ENCODE results near the gene TDRD9.
"Not testable (repeated sequence)": the region's sequence is repeated elsewhere in the genome, so short reads cannot be mapped to it uniquely, and the experiment has no call there.

Gene TDRD9

GRCh38 chr14:103980623-103981238 is 52.5 kb downstream of the TDRD9 start:
- not testable (repeated sequence) for DNase-seq (ENCODE audit: low read depth)

DNA sequence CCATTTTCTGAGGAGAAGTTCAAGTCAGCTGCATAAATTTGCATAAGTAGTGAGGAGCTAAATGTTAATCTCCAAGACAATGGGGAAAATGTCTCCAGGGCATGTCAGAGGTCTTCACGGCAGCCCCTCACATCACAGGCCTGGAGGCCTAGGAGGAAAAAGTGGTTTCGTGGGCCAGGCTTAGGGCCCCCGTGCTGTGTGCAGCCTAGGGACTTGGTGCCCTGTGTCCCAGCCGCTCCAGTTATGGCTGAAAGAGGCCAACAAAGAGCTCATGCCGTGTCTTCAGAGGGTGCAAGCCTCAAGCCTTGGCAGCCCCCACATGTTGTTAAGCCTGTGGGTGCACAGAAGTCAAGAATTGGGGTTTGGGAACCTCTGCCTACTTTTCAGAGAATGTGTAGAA is 55.9 kb downstream of the TDRD9 start:
- no peak for DNase-seq (ENCODE audit: low read depth)

GRCh38 chr14:103989034-103989433 is 60.8 kb downstream of the TDRD9 start:
- DNase-seq (ENCODE audit: low read depth) = no peak

GRCh38 chr14:103989964-103990363 is 61.7 kb downstream of the TDRD9 start:
- DNase-seq (ENCODE audit: low read depth) = no peak

DNA sequence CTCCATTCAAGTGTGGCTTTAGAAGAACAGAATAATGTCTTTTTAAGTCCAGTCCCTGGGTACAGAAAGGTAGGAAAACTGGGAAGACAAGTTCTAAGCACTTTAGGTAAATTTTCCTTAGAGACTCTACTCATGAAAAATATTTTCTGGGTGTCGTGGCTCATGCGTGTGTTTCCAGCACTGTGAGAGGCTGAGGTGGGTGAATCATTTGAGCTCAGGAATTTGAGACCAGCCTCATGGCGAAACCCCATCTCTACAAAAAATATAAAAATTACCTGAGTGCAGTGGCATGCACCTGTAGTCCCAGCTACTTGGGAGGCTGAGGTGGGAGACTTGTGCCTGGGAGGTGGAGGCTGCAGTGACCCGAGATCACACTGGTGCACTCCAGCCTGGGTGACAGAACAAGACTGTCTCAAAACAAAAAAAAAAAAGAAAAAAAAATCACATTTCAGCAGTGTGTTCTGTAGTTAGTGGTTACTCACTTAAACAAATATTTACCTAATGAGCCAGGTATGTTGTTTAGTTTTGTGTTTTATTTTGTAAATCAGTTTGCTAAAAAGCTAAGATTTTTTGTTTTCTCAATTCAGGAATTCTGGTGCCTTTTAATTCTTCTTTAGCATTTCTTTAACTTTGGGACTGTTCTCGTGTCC is 66.4 kb downstream of the TDRD9 start:
- DNase-seq (ENCODE audit: low read depth) = no peak

GRCh38 chr14:103995876-103996275 is 67.6 kb downstream of the TDRD9 start:
- no peak for DNase-seq (ENCODE audit: low read depth)

DNA sequence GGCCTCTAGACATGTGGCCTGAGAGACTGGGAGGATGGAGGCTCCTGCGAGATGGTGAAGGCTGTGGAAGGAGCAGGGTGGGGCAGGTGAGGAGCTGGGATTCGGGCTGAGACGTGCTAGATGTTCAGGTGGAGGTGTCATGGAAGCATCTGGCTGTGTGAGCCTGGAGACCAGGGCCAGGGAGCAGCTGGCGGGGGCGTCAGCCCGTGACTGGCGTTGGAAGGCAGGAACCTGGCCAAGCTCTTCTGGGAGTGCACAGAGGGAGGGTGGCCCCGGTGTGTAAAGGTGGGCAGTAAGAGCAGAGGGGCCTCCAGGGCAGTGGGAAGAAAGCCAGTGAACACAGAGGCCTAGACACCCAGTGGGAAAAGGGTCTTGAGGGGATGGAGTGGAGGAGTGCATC is 69.1 kb downstream of the TDRD9 start:
- no peak for DNase-seq (ENCODE audit: low read depth)

DNA sequence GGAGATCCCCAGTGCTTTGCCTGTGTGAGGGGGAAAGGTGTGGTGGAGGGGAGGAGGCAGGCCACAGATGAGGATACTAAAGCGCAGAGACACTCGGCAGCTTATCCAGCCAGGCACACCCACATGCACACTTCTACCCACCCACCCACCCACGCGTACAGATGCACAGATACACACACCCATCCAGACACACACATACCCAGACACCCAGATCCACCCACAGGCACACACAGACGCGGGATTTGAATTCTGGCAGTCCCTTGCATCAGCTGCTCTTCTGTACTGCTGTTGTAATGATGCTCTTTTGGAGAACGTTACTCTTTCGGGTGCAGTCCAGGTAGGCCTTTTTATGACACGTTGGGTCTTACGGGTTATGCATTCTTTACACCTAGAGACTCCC is 69.8 kb downstream of the TDRD9 start:
- DNase-seq (ENCODE audit: low read depth) = no peak

DNA sequence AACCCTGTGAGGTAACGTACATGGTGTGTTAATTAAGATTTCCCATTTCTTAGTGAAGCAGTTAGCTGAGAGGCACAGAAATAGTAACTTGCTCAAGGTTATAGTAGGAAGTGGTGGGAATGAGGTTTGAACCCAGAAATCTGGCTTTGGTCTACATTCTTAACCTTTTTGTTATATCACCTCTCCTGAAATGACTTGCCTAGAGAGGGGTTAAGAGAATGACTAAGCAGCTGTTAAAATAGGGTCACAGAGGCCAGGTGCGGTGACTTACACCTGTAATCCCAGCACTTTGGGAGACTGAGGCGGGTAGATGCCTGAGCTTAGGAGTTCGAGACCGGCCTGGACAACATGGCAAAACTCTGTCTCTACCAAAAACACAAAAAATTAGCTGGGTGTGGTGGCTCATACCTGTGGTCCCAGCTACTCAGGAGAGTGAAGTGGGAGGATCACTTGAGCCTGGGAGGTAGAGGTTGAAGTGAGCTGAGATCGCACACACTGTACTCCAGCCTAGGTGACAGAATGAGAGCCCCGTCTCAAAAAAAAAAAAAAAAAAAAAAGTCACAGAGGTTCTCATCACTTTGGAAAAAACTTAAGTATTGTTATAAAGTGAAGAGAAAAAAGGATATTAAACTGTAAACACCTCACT is 71.7 kb downstream of the TDRD9 start:
- no peak for DNase-seq (ENCODE audit: low read depth)

- DNase-seq (ENCODE audit: low read depth) = no peak
These were observed 72.7 kb downstream of the TDRD9 start for GRCh38 chr14:104001003-104001402.

- DNase-seq (ENCODE audit: low read depth) = no peak
These were observed 75.4 kb downstream of the TDRD9 start for GRCh38 chr14:104003616-104004015.

DNA sequence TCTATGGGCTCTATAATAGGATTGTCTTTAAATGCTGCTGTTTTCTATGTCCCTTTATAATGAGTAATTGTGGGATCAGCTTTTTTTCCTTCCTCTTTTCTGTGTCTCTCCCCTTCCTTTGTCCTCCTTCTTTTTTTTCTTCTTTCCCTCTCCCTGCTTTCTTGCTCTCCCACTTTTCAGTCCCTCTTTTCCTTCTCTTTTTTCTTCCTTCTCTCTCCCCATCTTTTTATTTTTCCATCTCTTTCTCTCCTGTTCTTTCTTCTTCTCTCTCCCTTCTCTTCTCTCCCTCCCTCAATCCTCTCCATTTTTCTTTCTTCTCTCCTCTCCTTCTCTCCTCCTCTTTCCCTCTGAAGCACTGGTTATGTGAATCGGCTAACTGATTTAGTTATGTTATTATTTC is 76.6 kb downstream of the TDRD9 start:
- no peak for DNase-seq (ENCODE audit: low read depth)

- DNase-seq (ENCODE audit: low read depth) = no peak
These were observed 77.2 kb downstream of the TDRD9 start for GRCh38 chr14:104005489-104005888.

DNA sequence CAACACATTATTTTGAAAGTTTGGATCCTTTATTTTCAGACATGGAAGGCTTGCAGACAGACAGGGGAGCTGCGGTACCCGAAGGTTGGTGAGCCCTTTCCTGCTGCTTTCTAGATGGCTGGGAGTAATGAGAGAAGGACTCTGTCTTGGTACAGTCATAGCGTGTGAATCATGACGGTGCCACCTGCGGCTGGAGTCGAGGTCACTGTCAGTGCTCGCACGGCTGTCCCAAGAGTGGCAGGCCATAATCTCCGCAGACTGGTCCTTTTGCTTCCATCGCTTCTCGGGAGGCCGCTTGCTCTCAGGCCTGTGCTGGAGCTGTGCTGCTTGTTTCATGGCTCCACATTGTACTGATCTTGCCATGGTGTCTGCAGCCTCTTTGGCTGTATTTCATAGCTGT is 78.9 kb downstream of the TDRD9 start:
- no peak for DNase-seq (ENCODE audit: low read depth)

GRCh38 chr14:104009297-104009696 is 81.0 kb downstream of the TDRD9 start:
- no peak for DNase-seq (ENCODE audit: low read depth)

- DNase-seq (ENCODE audit: low read depth) = no peak
These were observed 83.7 kb downstream of the TDRD9 start for GRCh38 chr14:104011824-104012517.

- no peak for DNase-seq (ENCODE audit: low read depth)
These were observed 86.5 kb downstream of the TDRD9 start for GRCh38 chr14:104014764-104015163.

- no peak for DNase-seq (ENCODE audit: low read depth)
These were observed 88.8 kb downstream of the TDRD9 start for GRCh38 chr14:104016873-104017650.

DNA sequence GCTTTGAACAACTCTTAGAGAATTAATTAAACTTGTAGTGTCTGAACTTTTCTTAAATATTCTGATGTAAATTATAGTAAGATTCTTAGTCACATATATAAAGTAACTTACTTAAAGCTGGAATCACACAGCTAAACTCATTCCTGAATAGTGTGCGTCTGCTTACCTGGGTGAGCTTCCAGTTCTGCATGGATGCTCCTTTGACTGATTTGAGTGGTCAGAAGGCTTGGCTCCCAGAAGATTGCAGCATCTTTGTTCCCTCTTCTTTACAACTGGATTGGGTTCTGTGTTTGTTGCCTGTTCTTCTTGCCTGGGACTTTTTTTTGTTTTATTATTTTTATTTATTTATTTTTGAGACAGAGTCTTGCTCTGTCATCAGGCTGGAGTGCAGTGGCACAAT is 90.8 kb downstream of the TDRD9 start:
- DNase-seq (ENCODE audit: low read depth) = no peak

GRCh38 chr14:104019806-104020205 is 91.5 kb downstream of the TDRD9 start:
- no peak for DNase-seq (ENCODE audit: low read depth)

DNA sequence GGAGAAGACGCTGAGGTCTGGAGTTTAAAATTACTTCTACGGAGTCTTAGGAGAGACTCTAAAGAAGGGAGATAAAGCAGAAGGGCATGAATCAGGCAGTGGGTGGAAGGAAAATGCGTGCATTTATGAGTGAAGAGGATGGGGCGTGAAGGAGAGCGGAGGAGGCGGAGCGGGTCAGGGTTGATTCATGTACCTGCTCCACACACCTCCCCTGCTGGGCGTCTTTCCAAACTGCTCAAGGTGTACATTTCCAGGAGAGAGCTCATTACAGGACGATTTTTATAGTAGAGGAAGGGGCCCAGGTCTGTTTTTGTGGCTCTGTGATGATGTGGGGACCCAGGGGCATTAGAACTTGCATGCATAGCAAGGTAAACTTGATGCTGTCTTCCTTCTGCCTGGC is 92.2 kb downstream of the TDRD9 start:
- DNase-seq (ENCODE audit: low read depth) = no peak

DNA sequence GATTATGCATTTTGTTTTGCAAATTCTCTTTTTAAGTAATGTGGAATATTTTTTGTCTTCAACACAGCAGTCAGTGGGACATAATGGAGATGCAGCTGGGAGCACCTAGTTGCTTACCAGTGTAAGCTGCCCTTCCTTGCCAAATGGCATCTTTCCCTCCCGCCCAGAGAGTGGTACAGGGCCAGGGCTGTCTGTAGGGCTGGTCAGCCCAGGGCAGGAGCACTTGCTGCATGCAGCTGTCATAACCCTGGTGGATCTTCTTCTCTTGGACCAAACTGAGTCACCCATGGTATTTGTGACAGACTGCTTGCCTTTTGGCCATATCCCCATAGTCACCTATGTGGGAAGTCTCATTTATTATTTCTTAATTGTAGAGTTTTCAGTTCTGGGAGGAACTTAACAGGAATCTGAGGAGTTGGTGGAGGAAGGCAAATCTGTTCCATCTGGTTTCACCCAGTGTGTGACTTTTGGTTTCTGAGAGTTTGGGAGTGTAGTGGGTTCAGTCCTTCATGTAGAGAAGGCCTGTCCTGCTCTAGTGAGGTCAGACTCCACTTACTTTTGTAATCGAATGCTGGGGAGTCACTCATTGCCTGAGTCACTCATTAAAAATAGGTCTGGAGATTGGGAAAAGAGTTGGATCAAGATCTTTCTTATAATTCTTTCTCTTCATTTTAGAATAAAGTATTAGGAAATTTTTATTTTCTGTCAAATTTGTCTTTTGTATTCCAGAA is 95.2 kb downstream of the TDRD9 start:
- no peak for DNase-seq (ENCODE audit: low read depth)
